Measurements from ENCODE around the gene DCAF10.
"Not testable (repeated sequence)": the region's sequence is repeated elsewhere in the genome, so short reads cannot be mapped to it uniquely, and the experiment has no call there.

DCAF10 gene

DNA sequence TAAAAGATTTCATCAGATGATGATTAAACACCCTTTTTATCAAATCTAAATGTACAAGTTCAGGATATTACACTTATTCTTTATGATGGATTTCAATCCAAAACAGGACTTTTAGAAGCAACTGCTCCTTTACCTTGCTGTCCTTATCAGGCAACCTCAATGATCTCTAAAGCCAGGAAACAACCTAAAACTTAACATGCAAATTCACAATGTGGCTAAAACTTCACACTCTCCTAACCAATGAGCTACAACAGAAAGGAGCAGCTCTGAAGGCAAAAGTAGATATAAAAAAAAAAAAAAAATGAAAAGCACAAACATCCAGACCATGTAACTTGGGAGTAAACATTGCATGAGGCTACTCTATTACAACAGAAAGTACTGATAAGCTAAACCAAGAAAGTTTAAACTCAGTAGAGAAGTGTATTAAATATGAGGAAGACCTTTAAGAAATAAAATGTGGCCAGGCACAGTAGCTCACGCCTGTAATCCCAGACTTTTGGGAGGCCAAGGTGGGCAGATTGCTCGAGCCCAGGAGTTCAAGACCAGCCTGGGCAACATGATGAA is 80.4 kb downstream of the DCAF10 start:
- Histone ChIP-seq H3K4me3 (ENCODE audit: low read depth, low read length) (no peak overlapping the region), H3K36me3 (ENCODE audit: control insufficient read depth, insufficient read depth, low read length) (peaks cover 3% of the 10 kb centered on the region), H3K4me1 (ENCODE audit: control insufficient read depth, insufficient read depth, low read length) (no peaks in the 10 kb centered on the region), H3K9ac (ENCODE audit: low read depth, low read length) (no peak overlapping the region), H3K9me3 (ENCODE audit: control insufficient read depth, insufficient read depth, low read length) (peaks cover 3% of the 10 kb centered on the region), H3K27me3 (ENCODE audit: control insufficient read depth, insufficient read depth, low read length) (no peaks in the 10 kb centered on the region)

GRCh38 chr9:37887977-37888583 is 87.5 kb downstream of the DCAF10 start:
- not testable (repeated sequence) for H3K36me3 ChIP-seq (ENCODE audit: control insufficient read depth, insufficient read depth, low read length); H3K9me3 ChIP-seq (ENCODE audit: control insufficient read depth, insufficient read depth, low read length); H3K27me3 ChIP-seq (ENCODE audit: control insufficient read depth, insufficient read depth, low read length)

GRCh38 chr9:37889536-37889935 is 88.9 kb downstream of the DCAF10 start:
- no peak overlapping the region for H3K9ac ChIP-seq (ENCODE audit: low read depth, low read length)
- H3K4me1 ChIP-seq (ENCODE audit: control insufficient read depth, insufficient read depth, low read length): no peaks in the 10 kb centered on the region
- no peak overlapping the region for H3K4me3 ChIP-seq (ENCODE audit: low read depth, low read length)
- H3K9me3 ChIP-seq (ENCODE audit: control insufficient read depth, insufficient read depth, low read length): no peaks in the 10 kb centered on the region
- peaks cover 3% of the 10 kb centered on the region for H3K36me3 ChIP-seq (ENCODE audit: control insufficient read depth, insufficient read depth, low read length)
- H3K27me3 ChIP-seq (ENCODE audit: control insufficient read depth, insufficient read depth, low read length): no peaks in the 10 kb centered on the region

More at GRCh38 chr9:37887977-37888583, 87.5 kb downstream of the DCAF10 start:
- not testable (repeated sequence) for H3K4me3 ChIP-seq (ENCODE audit: low read depth, low read length); H3K4me1 ChIP-seq (ENCODE audit: control insufficient read depth, insufficient read depth, low read length); H3K9ac ChIP-seq (ENCODE audit: low read depth, low read length)

GRCh38 chr9:37891042-37891441 is 90.4 kb downstream of the DCAF10 start:
- not testable (repeated sequence) for H3K9me3 ChIP-seq (ENCODE audit: control insufficient read depth, insufficient read depth, low read length); H3K36me3 ChIP-seq (ENCODE audit: control insufficient read depth, insufficient read depth, low read length); H3K4me3 ChIP-seq (ENCODE audit: low read depth, low read length); H3K27me3 ChIP-seq (ENCODE audit: control insufficient read depth, insufficient read depth, low read length); H3K9ac ChIP-seq (ENCODE audit: low read depth, low read length); H3K4me1 ChIP-seq (ENCODE audit: control insufficient read depth, insufficient read depth, low read length)

DNA sequence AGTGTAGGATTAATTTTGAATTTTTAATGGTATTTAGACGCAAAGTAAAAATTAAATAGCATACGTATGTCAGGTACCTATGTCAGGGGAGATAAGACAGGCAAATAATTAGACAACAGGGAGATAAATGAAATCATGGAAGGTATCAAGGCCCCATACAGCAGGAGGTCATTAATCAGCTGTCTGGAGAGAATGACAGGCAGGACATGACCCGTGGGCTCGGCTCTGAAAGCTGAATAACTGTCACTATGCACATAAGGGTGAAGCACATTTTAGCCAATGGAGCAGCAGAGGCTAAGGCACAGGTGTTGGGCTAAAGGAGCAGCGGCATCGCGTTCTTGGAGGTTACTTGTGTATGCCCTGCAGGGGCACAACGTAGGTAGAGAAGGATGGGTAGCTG is 91.5 kb downstream of the DCAF10 start:
- H3K27me3 ChIP-seq (ENCODE audit: control insufficient read depth, insufficient read depth, low read length): no peaks in the 10 kb centered on the region
- no peaks in the 10 kb centered on the region for H3K4me1 ChIP-seq (ENCODE audit: control insufficient read depth, insufficient read depth, low read length)
- no peak overlapping the region for H3K4me3 ChIP-seq (ENCODE audit: low read depth, low read length)
- H3K9ac ChIP-seq (ENCODE audit: low read depth, low read length): no peak overlapping the region
- H3K9me3 ChIP-seq (ENCODE audit: control insufficient read depth, insufficient read depth, low read length): no peaks in the 10 kb centered on the region
- H3K36me3 ChIP-seq (ENCODE audit: control insufficient read depth, insufficient read depth, low read length): peaks cover 3% of the 10 kb centered on the region

DNA sequence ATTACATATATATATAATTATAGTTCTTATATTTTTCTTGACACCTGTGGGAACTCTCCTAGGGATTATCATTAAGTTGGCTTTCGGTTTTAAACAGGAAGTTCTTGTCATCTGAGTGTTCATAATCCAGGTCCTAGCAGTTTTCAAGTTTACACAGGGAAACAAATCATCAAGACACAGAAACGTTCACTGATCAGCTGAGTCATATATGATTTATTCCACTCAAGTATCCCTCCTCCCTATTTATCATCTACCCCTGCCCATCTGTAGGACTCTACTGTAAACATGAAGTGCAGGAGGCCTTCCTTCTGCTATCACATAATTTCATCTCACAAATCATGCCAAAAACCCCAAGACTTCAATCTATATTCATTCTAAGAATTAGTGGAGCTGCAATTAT is 97.1 kb downstream of the DCAF10 start:
- H3K27me3 ChIP-seq (ENCODE audit: control insufficient read depth, insufficient read depth, low read length): no peaks in the 10 kb centered on the region
- H3K4me1 ChIP-seq (ENCODE audit: control insufficient read depth, insufficient read depth, low read length): no peaks in the 10 kb centered on the region
- H3K36me3 ChIP-seq (ENCODE audit: control insufficient read depth, insufficient read depth, low read length): peaks cover 7% of the 10 kb centered on the region
- H3K9ac ChIP-seq (ENCODE audit: low read depth, low read length): no peak overlapping the region
- no peaks in the 10 kb centered on the region for H3K9me3 ChIP-seq (ENCODE audit: control insufficient read depth, insufficient read depth, low read length)
- H3K4me3 ChIP-seq (ENCODE audit: low read depth, low read length): no peak overlapping the region

DNA sequence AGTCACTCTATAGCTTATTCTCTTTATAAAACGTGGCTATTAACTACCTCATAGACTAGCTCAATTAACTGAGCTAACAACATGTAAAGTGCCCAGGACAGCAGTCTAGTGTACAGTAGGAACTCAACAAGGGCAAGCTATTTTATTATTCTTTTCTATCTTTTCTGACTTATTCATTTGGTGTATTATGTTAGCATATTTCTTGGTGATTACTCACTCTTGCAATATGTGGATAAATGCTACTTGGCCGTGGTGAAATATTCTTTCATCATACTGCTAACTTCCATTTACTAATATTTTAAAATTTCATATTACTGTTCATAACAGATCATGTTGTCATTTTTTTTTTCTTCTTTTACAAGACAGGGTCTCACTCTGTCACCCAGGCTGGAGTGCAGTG is 98.4 kb downstream of the DCAF10 start:
- peaks cover 4% of the 10 kb centered on the region for H3K36me3 ChIP-seq (ENCODE audit: control insufficient read depth, insufficient read depth, low read length)
- H3K9ac ChIP-seq (ENCODE audit: low read depth, low read length): no peak overlapping the region
- H3K4me3 ChIP-seq (ENCODE audit: low read depth, low read length): no peak overlapping the region

DNA sequence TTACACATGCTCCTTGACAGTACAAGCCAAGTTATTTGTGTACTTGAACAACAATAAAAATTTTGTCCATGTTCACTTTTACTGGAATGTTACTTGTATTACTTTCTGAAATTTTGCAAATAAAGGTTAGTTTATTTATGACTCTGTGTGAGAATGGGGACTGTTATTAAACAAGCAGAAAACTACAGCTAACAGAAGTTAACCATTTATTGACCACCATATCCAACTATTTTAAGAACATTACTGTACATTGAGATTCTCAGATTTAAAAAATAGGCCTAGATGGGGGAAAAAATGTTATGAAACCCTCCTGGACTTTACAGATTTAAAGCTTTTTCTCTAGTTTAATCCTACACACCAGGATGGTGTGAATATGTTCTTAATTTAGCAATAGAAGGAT is 101.5 kb downstream of the DCAF10 start:
- Histone ChIP-seq H3K9ac (ENCODE audit: low read depth, low read length) (no peak overlapping the region), H3K4me3 (ENCODE audit: low read depth, low read length) (no peak overlapping the region), H3K27me3 (ENCODE audit: control insufficient read depth, insufficient read depth, low read length) (no peaks in the 10 kb centered on the region)

More for the DNA sequence above, 98.4 kb downstream of the DCAF10 start:
- Histone ChIP-seq H3K4me1 (ENCODE audit: control insufficient read depth, insufficient read depth, low read length) (peaks cover 4% of the 10 kb centered on the region), H3K9me3 (ENCODE audit: control insufficient read depth, insufficient read depth, low read length) (no peaks in the 10 kb centered on the region), H3K27me3 (ENCODE audit: control insufficient read depth, insufficient read depth, low read length) (no peaks in the 10 kb centered on the region)

DNA sequence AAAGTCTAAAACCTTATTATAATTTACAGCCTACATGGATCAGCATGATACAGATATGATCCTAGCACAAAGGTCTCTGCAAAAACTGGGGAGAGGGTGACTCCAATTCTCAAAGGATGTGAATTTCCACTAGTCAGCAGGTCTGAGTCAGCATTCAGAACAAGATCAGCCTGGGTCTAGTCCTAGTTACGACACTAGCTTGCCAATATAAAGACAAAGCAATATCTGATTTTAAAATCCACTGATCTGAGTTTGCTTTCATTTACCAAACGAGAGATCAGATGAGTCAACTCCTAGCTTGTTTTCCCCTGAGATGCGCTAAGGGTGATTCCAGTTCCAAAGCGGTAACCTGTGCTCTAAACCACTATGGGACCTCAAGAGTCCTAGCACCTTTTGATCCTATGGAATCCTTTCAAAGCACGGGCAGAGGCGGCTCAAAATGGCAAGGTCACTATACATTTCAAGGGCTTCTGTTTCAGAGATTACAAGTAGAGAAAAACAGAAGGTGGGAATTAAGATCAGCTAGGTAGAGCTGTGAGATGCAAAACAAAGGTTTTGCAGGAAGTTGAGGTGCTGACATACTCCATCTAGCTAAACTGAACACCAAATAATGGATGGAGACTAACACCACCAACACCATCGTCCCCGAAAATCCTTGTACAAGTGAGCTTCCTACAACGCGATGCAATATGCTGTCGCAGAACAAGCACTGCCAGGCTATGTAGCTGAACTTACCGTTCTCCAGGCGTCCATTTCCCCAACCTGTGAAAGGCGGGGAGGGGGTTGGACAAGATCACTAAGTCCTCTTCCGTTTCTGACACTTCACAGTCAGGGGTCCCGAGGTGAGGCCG is 102.4 kb downstream of the DCAF10 start:
- Histone ChIP-seq H3K27me3 (ENCODE audit: control insufficient read depth, insufficient read depth, low read length) (no peaks in the 10 kb centered on the region), H3K4me1 (ENCODE audit: control insufficient read depth, insufficient read depth, low read length) (peaks cover 6% of the 10 kb centered on the region), H3K36me3 (ENCODE audit: control insufficient read depth, insufficient read depth, low read length) (no peaks in the 10 kb centered on the region), H3K9me3 (ENCODE audit: control insufficient read depth, insufficient read depth, low read length) (no peaks in the 10 kb centered on the region), H3K4me3 (ENCODE audit: low read depth, low read length) (peak overlapping the region; percentile 97), H3K9ac (ENCODE audit: low read depth, low read length) (peak overlapping the region; percentile 76)

More for the DNA sequence above, 101.5 kb downstream of the DCAF10 start:
- Histone ChIP-seq H3K36me3 (ENCODE audit: control insufficient read depth, insufficient read depth, low read length) (peaks cover 4% of the 10 kb centered on the region), H3K4me1 (ENCODE audit: control insufficient read depth, insufficient read depth, low read length) (peaks cover 6% of the 10 kb centered on the region), H3K9me3 (ENCODE audit: control insufficient read depth, insufficient read depth, low read length) (no peaks in the 10 kb centered on the region)

- no peaks in the 10 kb centered on the region for H3K36me3 ChIP-seq (ENCODE audit: control insufficient read depth, insufficient read depth, low read length)
- peak within 1 kb of the TSS; percentile 76 for H3K9ac ChIP-seq (ENCODE audit: low read depth, low read length)
- no peaks in the 10 kb centered on the region for H3K9me3 ChIP-seq (ENCODE audit: control insufficient read depth, insufficient read depth, low read length)
- peak within 1 kb of the TSS; percentile 97 for H3K4me3 ChIP-seq (ENCODE audit: low read depth, low read length)
- peaks cover 6% of the 10 kb centered on the region for H3K4me1 ChIP-seq (ENCODE audit: control insufficient read depth, insufficient read depth, low read length)
- H3K27me3 ChIP-seq (ENCODE audit: control insufficient read depth, insufficient read depth, low read length): no peaks in the 10 kb centered on the region
Measured at GRCh38 chr9:37903647-37904444, 103.2 kb downstream of the DCAF10 start, which contains the start of gene SLC25A51. Gene SLC25A51 (minus strand): TSS chr9:37904127. CDS start chr9:37888550, 15,577 bp downstream.

DNA sequence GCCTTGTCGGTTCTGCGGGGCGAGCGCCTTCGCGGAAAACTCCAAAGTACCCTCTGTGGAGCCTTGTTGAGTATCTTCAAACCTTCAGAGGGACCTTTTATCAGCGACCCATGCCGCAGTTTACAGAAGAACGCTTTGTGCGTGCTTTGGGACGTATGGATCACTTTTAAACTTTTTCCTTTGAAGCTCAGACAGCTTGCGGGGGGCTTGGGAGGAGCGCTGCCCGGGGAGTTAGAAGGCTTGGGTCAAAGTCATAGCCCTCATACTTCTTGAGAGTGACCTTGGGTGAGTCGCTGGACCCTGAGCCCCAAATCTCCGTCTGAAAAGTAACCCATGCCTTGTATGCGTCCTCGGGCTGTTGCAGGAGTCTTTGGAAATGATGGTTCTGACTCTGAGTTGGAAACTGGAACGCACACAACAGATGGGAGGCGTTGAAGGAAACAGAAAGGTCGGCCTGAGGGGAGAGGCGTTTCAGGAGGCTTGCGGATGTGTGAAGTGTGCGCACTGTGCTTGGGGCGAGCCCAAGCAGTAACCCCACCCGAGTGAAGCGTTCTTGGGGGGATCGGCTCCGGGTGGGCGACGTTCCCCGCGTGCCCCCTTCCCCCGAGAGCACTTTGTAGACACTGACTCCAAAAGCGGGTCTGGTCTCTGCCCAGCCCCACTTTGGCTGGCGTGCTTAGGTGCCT is 104.0 kb downstream of the DCAF10 start:
- peak overlapping the region; percentile 68 for H3K9ac ChIP-seq (ENCODE audit: low read depth, low read length)
- H3K4me1 ChIP-seq (ENCODE audit: control insufficient read depth, insufficient read depth, low read length): peaks cover 6% of the 10 kb centered on the region
- peak overlapping the region; percentile 97 for H3K4me3 ChIP-seq (ENCODE audit: low read depth, low read length)
- H3K36me3 ChIP-seq (ENCODE audit: control insufficient read depth, insufficient read depth, low read length): no peaks in the 10 kb centered on the region
- H3K9me3 ChIP-seq (ENCODE audit: control insufficient read depth, insufficient read depth, low read length): no peaks in the 10 kb centered on the region
- no peaks in the 10 kb centered on the region for H3K27me3 ChIP-seq (ENCODE audit: control insufficient read depth, insufficient read depth, low read length)

Measured in iPS-15b (cell line).